LHCN-M2 (cell line): ENCODE measurements around the gene BORCS8. TPM values are rescaled to one million over a fixed set of nuclear protein-coding genes. Genes with fewer than 3 reads are reported as not detected.
"Not testable (repeated sequence)": the region's sequence is repeated elsewhere in the genome, so short reads cannot be mapped to it uniquely, and the experiment has no call there.

ENCODE experiments used
- DNase-seq: peaks from one replicate; pipeline ENCODE4 v3.0.0-alpha.2; 2012; ENCODE audit warnings: low read depth
- polyA plus RNA-seq: library from polyadenylated mRNA; unstranded; fragments of >200 nt; gene quantifications from one replicate; pipeline ENCODE4 v1.2.1, GENCODE V29; 2012; ENCODE audit warnings: missing spikeins
- total RNA-seq: library from RNA; depleted of rRNA; stranded (reverse); fragments of >200 nt; gene quantifications from 2 replicates; pipeline ENCODE4 v1.2.3, GENCODE V29; 2014; rRNA removed

The BORCS8 gene
- 19.6 and 27.0 TPM in 2 replicates for total RNA-seq
- polyA plus RNA-seq, result 32.6 TPM

DNA sequence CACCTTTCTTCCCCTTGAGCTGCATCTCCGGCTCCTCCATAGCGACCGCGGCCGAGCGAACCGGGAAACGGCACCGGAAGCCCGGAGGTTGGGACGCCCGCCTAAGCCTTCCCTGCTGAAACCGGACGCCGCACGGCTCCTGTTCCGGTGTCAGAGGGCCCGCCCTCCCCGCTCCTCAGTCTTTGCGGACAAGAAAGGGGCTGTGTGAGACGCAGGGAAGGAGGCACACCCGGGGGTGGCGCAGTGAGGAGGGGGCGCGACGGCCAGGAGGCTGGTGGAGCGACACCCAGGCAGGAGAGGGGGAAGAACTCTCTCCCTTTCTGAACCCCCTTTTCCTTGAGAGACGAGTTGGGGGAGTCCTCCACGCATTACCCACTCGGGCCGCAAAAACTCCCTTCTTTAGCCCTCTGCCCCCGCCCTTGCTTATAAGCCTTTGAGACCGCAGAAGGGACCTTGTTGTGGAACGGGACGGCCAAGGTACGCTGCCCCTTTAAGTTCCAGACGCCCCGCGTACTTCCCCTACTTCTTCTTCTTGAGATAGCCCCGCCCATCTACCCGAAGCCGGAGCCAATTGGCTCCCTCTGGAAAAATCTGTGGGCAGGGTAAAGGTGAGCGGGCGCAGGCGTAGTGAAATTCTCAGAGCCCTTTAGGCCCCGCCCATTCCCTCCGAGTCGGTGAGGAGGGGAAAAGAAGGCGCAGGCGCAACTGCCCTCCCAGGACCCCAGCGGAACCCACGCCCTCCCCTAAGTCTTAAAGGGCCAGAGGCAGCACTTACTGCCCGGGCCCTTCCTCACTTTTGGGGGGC is at the start of gene BORCS8, which contains the start of gene RFXANK:
Gene BORCS8 (minus strand): TSS at position 75 of the 805 bp plus-strand sequence. CDS start 35 bp downstream, at position 40.
Gene RFXANK (plus strand): TSS at position 181 of the 805 bp plus-strand sequence. CDS start 1,689 bp downstream, outside the sequence.
- peak; percentile 99 for DNase-seq

DNA sequence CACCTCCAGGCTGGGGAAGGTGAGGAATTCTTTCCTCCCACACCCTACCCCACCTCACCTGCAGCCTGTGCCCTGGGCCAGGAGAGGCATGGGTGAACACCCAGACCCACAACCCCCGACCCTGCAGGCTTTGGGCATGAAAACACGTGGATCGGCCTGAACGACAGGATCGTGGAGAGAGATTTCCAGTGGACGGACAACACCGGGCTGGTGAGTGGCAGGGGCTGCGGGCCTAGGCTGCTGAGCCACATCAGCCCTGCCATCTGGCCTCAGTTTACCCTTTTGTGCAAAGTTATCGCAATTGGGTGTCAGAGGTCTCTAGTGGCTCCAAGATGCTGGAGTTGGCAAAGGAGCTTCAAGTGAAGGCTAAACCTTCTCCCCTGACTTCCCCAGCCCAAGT is 48.5 kb upstream of the BORCS8 start:
- DNase-seq, result no peak

DNA sequence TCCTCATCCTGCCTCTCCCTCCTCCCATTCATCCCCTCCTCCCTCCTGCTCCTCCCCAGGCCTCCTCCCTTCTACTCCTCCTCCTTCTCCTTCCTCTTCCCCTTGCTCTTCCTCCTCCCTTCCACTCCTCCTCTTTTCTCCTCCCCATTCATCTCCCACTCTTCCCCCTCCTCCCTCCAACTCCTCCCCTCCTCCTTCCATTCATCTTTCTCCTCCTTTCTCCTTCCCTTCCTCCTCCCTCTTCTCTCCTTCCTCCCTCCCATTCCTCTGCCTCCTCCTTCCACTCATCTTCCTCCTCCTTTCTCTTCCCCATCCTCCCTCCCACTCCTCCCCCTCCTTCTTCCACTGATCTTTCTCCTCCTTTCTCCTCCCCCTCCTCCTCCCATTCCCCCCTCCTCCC is 47.7 kb upstream of the BORCS8 start:
- DNase-seq, result no peak

DNA sequence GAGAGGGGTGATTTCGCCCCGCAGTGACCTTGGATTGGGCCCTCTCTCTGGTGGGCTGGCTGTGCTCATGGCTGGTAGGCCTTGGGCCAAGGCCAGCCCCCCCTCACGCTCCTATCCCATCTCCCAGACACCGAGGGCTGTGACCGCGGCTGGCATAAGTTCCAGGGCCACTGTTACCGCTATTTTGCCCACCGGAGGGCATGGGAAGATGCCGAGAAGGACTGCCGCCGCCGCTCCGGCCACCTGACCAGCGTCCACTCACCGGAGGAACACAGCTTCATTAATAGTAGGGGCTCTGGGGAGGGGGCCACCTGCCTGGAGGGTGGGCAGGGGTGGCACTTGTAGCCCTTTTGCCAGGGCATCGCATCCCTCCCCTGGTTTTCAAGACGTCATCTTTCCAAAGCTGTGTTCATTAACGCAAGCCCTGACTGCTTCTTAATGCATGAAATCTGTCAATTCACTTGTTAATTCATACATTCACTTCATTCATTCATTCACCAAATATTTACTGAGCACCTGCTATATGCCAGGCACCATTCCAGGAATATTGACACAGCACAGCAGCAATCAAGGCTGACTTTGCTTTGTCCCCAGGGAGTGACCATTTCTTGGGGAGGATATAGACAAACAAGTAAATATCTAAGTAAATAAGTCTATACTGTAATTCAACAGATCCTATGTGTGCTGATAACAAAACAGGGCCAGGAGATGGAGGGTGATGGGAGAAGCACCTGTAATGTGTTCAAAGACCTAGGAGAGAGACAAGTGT is 46.4 kb upstream of the BORCS8 start:
- DNase-seq, result no peak

DNA sequence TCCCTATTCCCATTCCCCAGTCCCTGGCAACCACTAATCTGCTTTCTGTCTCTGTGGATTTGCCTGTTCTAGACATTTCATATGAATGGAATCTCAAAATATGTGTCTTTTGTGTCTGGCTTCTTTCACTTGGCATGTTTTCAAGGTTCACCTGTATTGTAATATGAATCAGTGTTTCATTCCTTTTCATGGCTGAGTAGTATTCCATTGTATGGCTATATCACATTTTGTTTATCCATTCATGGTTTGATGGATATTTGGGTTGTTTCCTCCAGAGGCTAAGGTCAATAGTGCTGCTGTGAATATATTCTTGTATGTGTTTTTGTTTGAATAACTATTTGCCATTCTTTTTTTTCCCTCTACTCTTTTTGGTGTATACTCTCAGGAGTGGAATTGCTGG is 44.2 kb upstream of the BORCS8 start:
- DNase-seq, result no peak

DNA sequence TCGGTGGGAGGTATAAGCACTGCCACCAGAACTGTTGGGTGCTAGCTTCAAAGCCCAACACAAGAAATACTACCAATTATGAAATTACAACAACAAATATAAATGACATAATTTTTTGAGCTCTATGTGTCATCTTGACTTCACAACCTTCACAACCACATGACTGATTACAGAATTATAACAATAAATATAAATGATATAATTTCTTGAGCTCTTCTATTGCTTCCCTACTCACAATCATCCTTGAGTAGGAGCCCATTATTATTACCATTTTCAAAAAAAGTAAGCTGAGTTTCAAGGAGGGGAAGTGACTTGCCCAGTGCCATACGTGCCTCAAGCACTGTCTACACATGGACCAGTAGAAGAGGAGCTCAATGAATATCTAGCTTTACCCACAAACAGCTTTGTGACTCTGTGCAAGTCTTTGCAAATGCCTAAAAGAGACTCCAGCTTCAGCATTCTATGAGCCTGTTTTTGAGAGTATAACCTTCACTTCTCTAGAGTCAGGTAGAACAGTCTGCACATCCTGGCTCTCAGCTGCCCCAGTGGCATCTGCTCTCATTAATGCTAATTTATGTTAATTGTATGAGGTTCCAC is 42.4 kb upstream of the BORCS8 start:
- no peak for DNase-seq

DNA sequence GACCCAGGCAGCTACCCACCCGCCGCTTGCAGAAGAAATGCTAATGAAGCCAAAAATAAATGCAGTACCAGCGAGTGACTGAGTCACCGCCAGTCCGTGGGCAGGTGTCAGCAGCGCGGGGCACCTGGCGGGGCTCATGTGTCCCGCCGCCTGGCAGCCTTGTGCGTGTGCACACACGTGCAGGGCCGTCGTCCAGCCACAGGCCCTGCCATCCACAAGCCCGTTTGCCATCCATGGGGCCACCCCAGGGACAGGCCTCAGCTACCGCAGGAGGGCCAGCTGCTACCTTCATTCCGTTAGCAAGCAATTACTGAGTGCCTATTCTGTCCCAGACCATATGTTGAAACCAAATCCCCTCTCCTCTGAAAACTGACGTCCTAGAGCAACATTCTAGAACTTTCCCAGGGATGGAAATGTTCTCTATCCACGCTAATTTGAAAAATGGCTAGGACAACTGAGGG is 40.3 kb upstream of the BORCS8 start:
- DNase-seq, result peak; percentile 32

DNA sequence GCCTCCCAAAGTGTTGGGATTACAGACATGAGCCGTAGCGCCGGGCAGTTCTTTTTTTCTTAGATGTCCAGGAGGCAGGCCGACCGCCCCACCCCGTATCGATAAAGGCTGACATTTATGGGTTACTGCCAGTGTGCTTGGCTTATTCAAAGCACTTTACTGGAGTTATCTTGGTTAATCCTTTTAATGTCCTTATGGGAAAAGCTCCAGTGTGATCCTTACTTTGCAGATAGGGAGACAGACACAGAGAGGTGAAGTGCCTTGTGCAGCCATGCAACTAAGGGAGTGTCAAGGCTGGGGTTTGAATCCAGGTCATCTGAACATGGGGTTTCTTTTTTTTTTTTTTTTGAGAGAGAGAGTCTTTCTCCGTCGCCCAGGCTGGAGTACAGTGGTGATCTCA is 39.0 kb upstream of the BORCS8 start:
- DNase-seq, result no peak

DNA sequence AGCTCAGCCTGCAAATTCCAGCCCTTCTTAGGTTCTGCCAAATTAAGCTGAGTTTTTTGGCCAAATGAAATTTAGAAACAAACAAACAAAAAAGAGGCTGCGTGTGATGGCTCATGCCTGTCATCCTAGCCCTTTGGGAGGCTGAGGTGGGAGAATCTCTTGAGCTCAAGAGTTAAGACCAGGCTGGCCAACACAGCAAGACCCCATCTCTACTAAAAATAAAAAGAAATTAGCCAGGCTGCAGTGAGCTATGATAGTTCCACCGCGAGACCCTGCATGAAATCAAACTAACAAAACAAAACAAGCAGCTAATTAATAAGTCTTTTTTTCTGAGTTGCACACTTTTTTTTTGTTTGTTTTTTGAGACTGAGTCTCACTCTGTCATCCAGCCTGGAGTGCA is 37.7 kb upstream of the BORCS8 start:
- DNase-seq, result no peak

DNA sequence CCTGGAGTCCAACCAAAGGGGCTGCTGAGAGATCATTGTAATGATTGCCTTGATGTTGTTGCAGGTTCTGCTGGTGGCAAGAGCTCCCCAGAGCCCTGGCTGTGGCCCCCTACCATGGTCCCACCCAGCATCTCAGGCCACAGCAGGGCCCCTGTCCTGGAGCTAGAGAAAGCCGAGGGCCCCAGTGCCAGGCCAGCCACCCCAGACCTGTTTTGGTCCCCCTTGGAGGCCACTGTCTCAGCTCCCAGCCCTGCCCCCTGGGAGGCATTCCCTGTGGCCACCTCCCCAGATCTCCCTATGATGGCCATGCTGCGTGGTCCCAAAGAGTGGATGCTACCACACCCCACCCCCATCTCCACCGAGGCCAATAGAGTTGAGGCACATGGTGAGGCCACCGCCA is 35.3 kb upstream of the BORCS8 start:
- DNase-seq, result no peak

DNA sequence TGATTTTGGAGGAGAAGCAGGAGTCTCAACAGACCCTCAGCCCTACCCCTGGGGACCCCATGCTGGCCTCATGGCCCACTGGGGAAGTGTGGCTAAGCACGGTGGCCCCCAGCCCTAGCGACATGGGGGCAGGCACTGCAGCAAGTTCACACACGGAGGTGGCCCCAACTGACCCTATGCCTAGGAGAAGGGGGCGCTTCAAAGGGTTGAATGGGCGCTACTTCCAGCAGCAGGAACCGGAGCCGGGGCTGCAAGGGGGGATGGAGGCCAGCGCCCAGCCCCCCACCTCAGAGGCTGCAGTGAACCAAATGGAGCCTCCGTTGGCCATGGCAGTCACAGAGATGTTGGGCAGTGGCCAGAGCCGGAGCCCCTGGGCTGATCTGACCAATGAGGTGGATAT is 34.7 kb upstream of the BORCS8 start:
- DNase-seq, result no peak

DNA sequence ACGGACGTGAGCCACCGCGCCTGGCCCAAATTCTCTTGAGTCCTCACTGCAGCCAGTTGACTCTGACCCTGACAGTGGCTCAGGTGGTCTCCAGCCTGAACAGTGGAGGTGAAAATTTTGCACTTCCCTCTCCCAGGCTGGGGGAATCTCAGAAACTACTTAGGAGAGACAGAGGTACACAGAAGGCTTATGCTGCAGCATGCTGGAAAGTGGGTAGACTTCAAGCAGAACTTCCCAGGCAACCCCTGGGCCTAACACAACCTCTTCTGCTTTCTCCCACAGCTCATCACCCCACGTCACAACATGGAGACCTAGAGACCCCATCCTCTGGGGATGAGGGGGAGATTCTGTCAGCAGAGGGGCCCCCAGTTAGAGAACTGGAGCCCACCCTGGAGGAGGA is 34.3 kb upstream of the BORCS8 start:
- no peak for DNase-seq

DNA sequence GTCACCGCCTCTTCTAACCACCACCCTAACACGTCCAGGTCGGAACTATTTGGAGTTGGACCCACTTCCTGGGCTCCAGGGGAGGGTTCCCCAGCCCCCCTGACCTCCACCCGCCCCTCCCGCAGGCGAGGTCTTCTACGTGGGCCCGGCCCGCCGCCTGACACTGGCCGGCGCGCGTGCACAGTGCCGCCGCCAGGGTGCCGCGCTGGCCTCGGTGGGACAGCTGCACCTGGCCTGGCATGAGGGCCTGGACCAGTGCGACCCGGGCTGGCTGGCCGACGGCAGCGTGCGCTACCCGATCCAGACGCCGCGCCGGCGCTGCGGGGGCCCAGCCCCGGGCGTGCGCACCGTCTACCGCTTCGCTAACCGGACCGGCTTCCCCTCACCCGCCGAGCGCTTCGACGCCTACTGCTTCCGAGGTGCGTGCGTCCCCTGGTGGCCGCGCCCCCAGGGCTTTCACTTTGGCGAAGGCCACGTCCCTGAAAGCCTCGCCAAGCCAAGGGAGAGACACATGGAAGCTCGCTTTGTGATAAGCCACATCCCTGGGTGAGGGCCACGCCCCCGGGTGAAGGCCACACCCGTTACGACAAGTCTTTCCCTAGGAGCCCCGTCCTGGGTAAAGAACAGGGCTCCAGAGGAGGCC is 33.0 kb upstream of the BORCS8 start:
- DNase-seq, result peak; percentile 39

DNA sequence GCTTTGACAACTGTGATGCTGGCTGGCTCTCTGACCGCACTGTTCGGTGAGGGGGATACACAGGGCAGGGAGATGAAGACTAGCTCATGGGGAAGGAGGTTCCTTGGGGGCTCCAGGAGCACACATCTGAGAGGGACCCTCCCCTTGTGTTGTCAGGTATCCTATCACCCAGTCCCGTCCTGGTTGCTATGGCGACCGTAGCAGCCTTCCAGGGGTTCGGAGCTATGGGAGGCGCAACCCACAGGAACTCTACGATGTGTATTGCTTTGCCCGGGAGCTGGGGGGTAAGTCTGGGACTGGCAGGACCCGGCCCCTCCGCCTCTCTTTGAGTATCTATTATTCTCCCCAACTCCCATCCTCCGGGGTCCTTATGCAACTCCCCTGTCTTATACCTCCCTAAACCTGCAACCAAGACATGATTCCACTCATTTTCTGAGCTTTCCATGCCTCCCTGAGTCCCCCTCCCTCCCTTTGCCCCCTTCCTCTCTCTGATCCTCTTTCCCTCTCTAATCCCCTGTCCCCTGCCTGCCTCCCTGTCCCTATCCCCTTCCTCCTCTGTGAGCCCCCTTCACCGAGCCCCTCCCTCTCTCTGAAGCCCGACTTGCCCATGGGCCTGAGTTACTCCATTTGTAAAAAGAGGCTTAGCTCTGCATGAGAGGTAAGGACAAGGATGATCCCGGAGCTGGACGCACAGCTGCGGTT is 32.3 kb upstream of the BORCS8 start:
- no peak for DNase-seq

DNA sequence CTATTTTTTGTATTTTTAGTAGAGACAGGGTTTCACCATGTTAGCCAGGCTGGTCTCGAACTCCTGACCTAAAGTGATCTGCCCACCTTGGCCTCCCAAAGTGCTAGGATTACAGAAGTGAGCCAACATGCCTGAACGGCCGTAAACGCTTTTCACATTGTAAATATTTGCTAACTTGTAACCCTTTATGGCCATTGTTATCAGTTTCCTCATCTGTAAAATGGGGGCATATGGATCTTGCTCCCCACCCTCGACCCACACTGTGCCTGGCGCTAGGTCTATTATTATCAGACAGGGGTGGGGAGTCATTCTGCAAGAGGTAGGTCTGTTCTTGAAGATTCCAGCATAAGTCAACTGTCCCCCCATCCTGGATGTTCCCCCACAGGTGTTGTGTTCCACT is 31.7 kb upstream of the BORCS8 start:
- no peak for DNase-seq

DNA sequence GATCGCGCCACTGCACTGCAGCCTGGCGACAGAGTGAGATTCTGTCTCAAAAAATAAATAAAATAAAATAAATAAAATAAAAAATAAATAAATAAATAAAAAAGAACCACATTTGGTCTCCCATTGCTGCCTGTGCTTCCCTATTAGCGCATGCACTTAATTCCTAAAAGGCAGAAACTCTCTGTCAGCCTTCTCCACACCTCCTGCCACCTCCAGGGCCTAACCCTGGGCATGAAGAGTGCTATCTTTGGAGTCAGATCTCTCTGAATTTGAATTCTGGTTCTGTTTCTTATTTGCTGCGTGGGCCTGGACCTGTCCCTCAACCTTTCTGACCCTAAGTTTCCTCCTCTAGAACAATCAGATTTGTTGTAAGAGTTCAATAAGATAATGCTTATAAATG is 31.1 kb upstream of the BORCS8 start:
- DNase-seq, result no peak

DNA sequence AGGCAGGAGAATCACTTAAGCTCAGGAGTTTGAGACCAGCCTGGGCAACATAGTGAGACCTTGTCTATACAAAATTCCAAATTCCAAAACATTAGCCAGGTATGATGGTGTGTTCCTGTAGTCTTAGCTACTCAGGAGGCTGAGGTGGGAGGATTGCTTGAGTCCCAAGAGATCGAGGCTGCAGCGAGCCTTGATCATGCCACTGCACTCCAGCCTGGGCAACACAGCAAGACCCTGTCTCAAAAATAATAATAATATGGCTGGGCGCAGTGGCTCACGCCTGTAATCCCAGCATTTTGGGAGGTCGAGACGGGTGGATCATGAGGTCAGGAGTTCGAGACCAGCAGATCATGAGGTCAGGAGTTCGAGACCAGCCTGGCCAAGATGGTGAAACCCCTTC is 29.0 kb upstream of the BORCS8 start:
- not testable (repeated sequence) for DNase-seq

DNA sequence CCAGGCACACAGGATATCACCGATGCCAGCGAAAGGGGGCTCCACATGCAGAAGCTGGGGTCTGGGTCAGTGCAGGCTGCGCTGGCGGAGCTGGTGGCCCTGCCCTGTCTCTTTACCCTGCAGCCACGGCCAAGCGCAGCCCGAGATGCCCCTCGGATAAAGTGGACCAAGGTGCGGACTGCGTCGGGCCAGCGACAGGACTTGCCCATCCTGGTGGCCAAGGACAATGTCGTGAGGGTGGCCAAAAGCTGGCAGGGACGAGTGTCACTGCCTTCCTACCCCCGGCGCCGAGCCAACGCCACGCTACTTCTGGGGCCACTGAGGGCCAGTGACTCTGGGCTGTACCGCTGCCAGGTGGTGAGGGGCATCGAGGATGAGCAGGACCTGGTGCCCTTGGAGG is 27.0 kb upstream of the BORCS8 start:
- no peak for DNase-seq

DNA sequence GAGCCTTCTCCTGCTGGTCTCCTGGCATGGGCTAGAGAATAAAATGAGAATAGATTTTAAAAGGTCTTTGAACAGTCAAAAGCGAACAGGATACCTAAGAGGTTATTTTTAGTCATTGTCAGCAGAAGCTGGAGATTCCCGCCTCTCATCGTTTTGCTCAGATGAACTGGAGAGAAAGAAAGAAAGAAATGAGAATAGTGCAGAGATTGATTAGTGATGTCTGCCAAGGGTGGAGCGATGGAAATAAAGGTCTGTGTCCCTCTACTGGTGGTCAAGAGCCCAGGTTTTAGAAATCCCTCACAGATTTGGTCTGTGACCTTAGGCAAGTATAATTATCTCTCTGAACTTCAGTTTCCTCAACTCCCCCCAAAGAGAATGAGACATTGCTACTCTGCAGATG is 25.1 kb upstream of the BORCS8 start:
- peak; percentile 56 for DNase-seq

DNA sequence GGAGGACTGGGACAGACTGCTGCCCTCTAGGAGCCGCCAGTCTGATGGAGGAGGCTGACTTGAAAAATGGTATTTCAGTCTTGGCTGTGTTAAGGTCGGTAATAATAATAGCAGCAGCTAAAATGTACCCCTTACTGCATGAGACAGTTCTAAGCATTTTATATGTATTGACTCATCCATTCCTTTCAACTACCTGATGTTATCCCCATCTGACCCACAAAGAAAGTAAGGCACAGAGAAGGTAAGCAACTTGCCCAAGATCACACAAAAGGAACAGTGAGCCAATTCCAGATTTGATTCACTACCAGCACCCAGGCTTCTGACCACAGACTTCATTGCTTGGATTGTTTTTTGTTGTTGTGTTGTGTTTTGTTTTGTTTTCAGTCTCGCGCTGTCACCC is 23.8 kb upstream of the BORCS8 start:
- DNase-seq, result no peak

DNA sequence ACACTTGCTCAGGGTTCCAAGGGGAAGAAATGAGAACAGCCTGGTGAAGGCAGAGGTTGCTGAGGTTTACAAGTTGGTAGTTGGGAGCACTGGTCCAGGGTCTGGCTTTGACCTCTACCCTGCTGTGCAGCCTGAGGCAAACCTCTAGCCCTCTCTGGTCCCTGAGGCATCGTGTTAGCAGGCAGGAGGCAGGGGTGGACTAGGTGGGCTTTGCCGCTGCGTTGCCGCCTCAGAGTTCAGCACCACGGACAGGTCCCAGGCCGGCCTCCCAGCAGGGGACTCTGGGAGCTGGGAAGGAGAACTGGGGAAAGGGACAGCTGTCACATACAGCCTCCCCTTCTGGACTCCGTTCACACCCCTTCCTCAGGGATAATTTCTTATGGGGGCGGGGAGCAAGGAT is 22.9 kb upstream of the BORCS8 start:
- DNase-seq, result peak; percentile 31
